Right renal cortex interstitium (tissue), 3 donors: ENCODE measurements around the gene PPFIBP1. TPM values are rescaled to one million over a fixed set of nuclear protein-coding genes. Genes with fewer than 3 reads are reported as not detected.
A peak's percentile ranks its signal among the peaks of the same experiment; 100 is the strongest.
"Not testable (repeated sequence)": the region's sequence is repeated elsewhere in the genome, so short reads cannot be mapped to it uniquely, and the experiment has no call there.

Experiments used
- DNase-seq, 3 donors: peaks; one replicate each; pipeline ENCODE4 v3.0.0-alpha.2; 2013; ENCODE audit warnings: low read depth in 3 of 3, low spot score in 2 of 3
- polyA plus RNA-seq, 3 donors: library from polyadenylated mRNA; unstranded; fragments of 120-200 nt; gene quantifications; one replicate each; pipeline ENCODE4 v1.2.1, GENCODE V29; 2013; ENCODE audit not compliant: insufficient read length in 3 of 3

PPFIBP1 gene
- polyA plus RNA-seq, 3 donors, result 66.9 to 90.8 (median 84.2) TPM

DNA sequence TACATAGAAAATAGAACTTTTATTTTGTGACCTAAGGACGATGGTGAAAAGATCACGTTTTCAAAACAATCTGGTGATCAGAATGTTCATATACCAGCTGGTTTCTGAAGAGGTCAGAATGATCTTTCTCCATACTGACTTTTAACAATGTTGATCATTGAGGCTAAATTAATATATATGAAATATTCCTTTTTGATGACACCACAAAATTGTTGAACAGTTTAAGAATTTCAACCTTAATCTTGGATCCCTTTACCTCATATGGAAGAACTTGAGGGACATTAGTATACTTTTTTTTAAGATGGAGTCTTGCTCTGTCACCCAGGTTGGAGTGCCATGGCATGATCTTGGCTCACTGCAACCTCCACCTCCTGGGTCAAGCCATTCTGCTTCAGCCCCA, 169.4 kb downstream of the PPFIBP1 start:
- no peak for DNase-seq

DNA sequence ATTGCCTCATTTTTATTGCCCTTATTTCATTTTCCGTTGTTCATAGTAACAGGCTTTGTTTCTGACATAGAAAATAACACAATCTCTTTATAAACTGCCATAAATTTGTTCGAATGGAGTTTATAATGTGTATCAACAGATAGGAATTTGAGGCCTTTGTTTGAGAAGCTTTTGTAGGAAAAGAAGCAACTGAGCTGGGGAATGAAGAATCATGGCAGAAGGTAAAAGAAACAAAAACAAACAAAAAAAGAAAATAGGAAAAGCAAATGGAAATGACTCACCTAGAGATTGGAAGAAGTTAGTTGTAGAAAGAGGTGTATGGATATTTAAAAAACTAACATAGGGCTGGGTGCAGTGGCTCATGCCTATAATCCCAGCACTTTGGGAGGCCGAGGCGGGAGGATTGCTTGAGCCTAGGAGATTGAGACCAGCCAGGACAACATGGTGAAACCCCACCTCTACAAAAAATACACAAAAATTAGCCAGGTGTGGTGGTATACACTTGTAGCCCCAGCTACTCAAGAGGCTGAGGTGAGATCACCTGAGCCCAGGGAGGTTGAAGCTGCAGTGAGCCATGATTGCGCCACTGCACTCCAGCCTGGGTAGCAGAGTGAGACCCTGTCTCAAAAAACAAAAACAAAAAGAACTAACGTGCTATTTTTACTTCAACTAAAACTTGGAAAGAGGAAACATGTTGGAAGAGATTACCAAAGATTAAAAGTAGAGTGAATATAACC, 171.7 kb downstream of the PPFIBP1 start:
- no peak for DNase-seq

DNA sequence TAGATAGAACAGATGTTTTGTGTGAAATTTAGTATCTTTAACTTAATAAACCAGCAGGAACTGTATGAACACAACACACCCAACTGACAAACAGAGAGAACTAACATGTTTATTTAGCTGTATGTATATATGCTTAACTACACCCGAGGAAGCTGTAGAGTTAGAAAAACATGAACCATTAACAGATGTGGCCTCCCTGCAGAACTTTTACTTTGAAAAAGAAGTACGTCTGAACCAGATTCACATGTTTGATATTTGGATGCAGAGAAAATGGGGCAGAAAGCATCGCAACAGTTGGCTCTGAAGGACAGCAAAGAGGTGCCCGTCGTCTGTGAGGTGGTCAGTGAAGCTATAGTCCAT, 172.3 kb downstream of the PPFIBP1 start, which contains the start of gene REP15:
Gene REP15 (plus strand): TSS at position 155 of the 360 bp plus-strand sequence. CDS start 116 bp downstream, at position 271.
- no peak for DNase-seq

DNA sequence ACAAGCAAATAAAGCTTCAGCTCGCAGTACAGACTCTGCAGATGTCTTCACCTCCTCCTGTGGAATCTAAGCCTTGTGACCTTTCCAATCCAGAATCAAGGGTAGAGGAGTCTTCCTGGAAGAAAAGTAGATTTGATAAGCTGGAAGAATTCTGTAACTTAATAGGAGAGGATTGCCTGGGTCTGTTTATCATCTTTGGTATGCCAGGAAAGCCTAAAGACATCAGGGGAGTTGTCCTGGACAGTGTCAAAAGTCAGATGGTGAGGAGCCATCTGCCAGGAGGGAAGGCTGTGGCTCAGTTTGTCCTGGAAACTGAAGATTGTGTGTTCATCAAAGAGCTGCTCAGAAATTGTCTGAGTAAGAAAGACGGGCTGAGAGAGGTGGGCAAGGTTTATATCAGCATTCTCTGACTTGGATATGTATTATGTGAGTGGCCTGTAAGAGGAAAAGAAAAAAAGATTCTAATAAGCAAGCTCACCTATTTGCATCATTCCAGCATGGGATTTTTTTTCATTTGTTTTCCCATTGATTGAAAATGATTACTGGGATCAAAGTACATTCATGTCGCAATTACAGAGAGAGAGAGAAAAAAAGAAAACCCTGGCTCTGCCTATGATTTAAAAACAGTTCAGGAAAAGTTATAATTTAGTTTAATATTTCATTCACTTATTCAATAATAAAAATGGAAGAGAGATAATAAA, 173.0 kb downstream of the PPFIBP1 start:
- no peak for DNase-seq

DNA sequence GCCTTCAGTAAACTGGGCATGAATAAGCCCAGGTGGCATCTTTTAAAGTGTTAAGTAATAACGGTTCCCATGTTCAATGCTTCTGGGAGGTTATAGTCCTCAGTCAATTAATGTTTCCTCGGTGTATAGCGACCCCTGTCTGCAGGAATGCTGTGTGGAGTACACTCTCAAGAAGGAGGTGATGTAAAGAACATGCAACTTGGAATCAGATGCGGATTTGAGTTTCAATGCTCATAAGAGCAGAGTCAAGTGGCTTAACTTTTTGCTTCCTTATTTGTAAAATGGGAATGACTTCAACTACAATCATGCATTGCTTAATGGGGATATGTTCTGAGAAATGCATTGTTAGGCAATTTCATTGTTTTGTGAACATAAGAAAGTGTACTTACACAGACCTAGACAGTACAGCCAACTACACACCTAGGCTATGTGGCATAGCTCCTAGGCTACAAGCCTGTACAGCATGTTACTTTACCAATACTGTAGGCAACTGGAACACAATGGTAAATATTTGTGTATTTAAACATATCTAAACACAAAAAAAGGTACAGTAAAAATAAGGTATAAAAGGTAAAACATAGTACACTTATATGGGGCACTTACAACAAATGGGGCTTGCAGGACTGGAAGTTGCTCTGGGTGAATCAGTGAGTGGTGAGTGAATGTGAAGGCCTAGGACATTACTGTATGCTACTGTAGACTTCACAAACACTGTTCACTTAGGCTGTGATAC, 179.9 kb downstream of the PPFIBP1 start:
- DNase-seq, result peak; percentile 54 to 66 (median 65)

DNA sequence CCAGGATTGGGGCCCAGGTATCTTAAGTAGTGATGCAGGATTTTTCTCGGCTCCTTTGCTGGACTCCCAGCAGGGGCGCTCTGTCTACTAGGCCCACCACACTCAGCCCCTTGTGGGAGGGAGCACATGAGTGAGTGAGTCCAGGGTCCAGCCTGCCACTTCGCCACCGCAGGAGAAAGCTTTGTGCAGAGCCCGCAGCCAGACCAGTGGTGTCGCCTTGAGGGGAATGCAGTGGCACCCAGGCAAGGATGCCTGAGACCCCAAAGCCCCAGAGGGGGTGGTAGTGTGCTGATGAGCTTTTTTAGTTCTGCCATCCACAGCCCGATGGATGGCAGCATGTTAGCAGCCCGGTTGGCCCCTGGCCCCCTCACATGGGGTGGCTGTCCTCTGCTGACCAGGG, 181.3 kb downstream of the PPFIBP1 start:
- DNase-seq, result no peak

DNA sequence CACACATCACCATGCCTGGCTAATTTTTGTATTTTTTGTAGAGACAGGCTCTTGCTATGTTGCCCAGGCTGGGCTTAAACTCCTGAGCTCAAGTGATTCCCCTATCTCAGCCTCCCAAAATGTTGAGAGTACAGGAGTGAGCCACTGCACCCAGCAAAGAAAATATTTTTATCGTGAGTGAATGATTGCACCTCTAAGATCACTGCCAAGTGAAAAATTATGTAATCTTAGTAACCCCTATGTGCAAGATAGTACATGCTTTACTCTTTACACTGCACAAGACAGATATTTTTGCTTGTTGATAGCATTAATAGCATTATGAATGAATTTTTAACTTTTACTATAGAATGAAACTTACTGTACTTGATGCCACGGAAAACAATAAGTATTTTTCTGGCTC, 183.2 kb downstream of the PPFIBP1 start:
- DNase-seq, result no peak

DNA sequence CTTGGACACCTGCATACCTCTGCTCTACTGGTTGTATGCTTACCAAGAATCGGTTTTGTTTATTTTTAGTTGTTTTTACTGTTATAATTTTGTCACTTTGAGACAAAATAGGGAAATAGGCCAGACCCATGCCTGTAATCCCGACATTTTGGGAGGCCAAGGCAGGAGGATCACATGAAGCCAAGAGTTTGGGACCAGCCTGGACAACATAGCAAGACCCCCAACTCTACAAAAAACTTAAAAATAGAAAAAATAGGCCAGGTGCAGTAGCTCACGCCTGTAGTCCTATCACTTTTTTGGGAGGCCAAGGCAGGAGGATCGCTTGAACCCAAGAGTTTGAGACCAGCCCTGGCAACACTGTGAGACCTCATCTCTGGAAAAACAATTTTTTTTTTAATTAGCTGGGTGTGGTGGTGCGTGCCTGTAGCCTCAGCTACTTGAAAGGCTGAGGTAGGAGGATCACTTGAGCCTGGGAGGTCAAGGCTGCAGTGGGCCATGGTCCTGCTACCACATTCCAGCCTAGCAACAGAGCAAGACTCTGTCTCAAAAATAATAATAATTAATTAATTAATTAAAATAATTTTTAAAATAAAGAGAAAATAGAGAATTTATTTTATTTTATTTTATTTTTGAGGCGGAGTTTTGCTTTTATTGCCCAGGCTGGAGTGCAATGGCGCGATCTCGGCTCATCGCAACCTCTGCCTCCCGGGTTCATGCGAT, 185.4 kb downstream of the PPFIBP1 start:
- DNase-seq, result no peak

DNA sequence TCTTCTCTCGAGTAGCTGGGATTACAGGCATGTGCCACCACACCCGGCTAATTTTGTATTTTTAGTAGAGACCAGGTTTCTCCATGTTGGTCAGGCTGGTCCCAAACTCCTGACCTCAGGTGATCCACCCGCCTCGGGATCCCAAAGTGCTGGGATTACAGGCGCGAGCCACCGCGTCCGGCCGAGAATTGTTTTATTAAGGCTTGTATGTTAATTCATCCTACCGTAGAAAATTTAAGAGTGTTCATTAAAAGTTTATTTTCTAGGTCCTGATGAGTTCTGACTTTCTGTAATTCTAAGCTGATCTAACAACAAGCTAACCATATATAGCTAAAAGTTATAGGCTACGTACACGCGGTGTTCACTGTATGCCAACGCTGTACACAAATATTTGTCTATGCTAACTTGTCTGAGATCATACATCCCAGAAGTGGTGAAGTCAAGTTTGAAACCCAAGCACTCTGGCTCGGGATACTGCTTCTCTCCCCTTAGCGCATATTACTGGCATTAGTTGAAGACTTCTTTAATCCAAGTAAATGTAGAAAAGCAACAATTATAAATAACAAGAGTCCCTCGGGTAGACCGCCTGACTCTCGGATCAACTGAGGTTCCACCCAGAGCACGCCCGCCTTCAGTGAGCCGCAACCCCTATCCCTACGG, 186.1 kb downstream of the PPFIBP1 start:
- peak in 2 of 3 donors; percentile 51 to 57 for DNase-seq

DNA sequence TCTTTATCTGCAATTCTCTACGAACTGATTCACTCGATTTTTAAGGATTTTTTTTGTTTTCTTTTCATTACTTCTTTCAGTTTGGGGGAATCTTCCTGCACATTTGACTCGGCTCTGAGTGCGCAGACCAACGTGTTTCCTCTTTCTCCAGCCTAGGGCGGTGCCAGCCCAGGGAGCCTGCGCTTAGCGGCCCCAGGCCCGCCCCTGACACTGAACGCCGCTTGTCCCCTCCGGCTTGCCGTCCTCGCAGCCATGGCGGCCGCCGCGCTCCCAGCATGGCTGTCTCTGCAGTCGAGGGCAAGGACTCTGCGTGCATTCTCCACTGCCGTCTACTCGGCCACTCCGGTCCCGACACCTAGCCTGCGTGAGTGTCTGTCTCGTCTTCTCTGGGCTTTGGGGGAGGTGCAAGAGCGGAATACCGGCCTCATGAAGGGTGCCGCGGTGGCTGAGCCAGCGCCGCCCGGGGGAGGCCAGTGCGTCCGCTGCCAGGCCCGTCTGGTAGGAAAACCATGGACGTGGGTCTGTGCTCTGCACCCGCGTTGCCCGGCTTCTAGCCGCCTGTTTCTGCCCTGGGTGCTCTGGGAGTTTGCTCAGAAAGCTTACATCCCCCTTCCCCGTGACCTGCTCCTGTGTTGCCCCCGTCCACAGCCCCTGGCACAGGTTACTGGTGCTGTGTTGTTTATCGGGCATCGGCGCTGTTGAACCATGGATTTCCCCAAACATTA, 186.7 kb downstream of the PPFIBP1 start, which contains the start of gene MRPS35:
Gene MRPS35 (plus strand): TSS at position 241 of the 725 bp plus-strand sequence. CDS start 12 bp downstream, at position 253.
- peak; percentile 79 to 85 (median 79) for DNase-seq

DNA sequence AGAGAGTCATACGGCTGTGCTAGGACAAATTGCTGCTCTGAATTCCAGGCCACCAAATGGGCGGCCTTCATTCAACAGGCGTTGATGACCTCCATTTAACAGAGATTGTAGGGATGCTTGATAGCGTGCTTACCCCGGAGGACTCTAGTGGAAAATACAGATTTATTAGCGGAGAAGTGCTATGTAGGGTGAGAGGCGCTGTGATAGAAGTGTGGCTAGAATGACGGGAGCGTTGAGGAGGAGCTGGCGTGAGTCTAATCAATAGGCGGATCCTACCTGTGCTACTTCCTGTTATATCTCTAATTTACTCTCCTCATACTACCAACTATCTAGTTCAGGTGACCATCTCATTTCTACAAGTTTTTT, 187.3 kb downstream of the PPFIBP1 start:
- no peak for DNase-seq

DNA sequence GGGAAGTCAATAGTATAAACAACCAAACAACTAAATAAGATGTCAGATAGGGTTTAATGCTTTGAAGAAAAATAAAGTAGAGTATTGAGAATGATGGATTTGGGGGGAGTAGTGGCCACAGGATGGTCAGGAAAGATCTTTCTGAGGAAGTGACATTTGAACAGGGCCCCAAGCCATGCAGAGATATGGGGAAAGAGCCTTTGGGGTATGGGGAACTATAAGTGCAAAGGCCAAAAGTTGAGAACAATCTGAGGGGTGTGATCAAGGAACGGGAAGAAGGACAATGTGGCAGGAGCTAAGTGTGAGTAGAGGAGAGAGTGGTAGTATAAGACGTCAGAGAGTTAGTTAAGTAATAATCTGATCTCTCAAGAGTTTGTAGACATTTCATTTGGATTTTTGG, 188.0 kb downstream of the PPFIBP1 start:
- DNase-seq, result no peak

DNA sequence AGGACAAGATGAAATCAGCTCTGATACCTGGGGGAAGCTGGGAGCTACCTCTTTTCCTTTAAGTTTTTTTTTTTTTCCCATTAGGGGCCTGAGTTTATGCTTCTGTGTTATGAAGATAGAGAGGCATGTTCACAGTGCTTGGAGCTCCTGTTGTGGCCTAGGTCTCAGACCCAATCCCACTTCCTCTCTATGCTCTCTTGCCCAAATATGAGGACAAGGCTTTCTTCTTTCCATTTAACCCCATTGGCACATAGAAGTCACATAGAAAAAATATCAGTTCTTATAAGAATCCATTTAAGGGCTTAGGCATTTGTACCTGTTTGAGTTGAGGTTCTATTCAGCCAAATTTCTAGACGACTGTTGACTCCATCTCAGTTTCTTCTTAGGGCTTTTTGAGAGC, 199.2 kb downstream of the PPFIBP1 start:
- no peak for DNase-seq

DNA sequence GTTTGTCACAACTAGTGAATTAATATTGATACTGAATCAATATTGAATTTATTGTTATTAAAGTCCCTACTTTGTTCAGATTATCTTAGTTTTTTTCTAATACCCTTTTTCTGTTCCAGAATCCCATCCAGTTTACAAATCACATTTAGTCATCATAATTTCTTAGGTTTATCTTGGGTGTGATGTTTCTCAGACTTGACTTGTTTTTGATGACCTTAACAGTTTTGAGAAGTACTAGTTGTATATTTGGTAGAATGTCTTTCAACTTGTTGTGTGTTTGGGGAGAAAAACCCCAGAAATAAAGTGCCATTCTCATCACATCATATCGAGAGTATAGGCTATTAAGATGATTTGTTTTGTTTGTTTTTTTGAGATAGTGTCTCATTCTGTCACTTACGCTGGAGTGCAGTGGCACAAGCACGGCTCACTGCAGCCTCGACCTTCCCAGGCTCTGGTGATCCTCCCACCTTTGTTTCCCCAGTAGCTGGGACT, 206.1 kb downstream of the PPFIBP1 start:
- DNase-seq, result no peak

DNA sequence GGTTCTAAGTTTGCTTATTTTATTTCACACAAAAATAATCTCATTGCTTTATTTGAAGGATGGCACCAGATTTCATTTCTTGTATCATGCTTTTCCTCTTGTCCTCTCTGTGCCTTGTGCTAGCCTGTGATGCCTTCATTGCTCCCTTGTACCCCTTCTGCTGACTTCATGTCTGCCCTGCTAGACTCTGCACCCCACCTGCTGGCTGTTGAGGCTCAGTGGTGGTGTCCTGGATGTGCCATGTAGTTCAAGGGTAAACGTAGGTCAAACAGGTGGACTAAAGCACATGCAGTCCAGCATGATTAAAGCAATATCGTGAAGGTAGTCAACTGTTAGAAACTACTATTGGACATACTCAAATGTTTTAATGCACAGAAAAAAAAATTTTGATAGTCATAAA, 208.3 kb downstream of the PPFIBP1 start:
- no peak for DNase-seq

DNA sequence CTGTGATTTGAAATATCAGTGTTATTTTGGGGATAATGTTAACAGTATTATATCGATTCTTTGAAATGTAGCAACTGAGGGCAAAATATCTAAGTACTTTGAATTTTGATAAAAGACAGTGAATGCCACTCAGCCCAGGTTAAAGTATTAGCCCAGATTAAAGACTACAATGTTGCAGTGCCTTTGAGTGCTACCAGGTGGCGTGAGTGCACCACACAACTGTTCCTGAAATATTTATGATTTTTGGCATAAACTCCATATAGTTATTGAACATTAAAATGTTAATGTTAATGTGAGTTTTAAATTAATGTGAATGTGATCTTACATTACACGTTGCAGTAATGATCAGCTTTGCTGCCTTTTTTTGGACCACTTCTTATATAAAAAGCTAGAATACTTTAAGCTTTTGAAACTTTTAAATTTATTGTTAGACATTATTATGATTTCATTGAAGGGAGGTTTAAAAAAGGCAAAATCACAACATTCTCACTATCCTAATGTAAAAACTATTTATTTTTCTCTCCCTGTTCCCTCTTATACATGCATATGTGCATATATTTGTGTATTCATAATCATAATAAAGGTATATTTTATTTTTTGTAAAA, 209.1 kb downstream of the PPFIBP1 start:
- DNase-seq, result no peak

DNA sequence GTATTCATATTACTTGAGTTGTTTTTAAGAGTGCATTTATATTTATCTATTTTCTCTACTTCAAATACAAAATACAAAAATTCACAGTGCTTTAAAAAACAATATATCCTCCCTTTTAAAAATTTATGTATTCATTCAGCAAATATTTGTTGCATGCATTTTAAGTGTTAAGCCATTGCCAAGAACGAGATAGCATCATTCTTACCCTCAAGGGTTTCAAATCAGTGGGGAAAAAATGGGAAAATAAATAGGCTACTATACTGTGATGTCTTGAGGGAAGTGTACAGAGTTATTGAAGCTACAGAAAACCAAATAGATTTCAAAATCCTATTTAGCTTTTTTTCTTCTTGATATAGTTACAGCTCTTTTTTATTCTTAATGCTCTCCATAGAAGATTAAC, 209.8 kb downstream of the PPFIBP1 start:
- DNase-seq, result no peak

DNA sequence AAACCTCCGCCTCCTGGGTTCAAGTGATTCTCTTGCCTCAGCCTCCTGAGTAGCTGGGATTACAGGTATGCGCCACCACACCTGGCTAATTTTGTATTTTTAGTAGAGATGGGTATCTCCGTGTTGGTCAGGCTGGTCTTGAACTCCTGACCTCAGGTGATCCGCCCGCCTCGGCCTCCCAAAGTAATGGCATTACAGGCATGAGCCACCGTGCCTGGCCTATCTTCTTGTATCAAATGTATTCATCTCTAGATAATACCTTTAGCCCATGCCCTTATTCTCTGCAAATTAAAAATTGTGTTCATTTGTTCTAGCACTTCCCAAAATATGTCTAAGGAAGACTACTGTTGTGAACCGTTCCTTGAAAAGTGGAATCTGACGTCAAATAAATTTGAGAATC, 210.3 kb downstream of the PPFIBP1 start:
- not testable (repeated sequence) for DNase-seq

DNA sequence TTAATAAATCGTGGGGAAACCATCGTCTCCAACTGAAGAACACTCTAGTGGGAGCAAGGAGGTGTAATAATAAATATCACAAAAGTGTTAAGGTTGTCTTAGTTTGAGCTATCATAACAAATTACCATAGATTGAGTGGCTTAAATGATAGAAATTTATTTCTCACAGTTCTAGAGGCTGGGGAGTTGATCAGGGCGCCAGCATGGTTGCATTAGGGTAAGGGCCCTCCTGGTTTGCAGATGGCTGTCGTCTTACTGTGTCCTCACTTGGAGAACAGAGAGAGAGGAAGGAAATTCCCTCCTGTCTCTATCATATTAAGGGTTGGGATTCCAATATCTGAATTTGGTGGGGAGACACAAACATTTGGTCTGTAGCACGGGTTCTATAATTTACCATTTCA, 219.6 kb downstream of the PPFIBP1 start:
- DNase-seq, result no peak
